ENCODE data around the gene HYLS1.
"Not testable (repeated sequence)": the region's sequence is repeated elsewhere in the genome, so short reads cannot be mapped to it uniquely, and the experiment has no call there.

HYLS1 gene

GRCh38 chr11:125887373-125888324 lies at the start of gene HYLS1:
HYLS1 (plus strand) TSS chr11:125887668; CDS start chr11:125899369, 11,701 bp downstream.
- peak; percentile 93 for DNase-seq

- DNase-seq: no peak
Measured at GRCh38 chr11:125842321-125842948, 45.0 kb upstream of the HYLS1 start.

GRCh38 chr11:125846188-125846587 lies 41.3 kb upstream of the HYLS1 start:
- no peak for DNase-seq

GRCh38 chr11:125857670-125858069 lies 29.8 kb upstream of the HYLS1 start:
- DNase-seq: not testable (repeated sequence)

GRCh38 chr11:125862786-125863185 lies 24.7 kb upstream of the HYLS1 start:
- DNase-seq: not testable (repeated sequence)

- not testable (repeated sequence) for DNase-seq
Measured at GRCh38 chr11:125865354-125865753, 22.1 kb upstream of the HYLS1 start.

GRCh38 chr11:125869521-125869920 lies 17.9 kb upstream of the HYLS1 start:
- no peak for DNase-seq

- peak; percentile 75 for DNase-seq
Measured at GRCh38 chr11:125871391-125872137, 15.9 kb upstream of the HYLS1 start.

- DNase-seq: no peak
Measured at GRCh38 chr11:125872138-125872491, 15.4 kb upstream of the HYLS1 start.

- DNase-seq: peak; percentile 69
Measured at GRCh38 chr11:125873881-125874555, 13.4 kb upstream of the HYLS1 start.

- DNase-seq: peak; percentile 97
Measured at GRCh38 chr11:125874556-125875124, 12.8 kb upstream of the HYLS1 start.

- DNase-seq: peak; percentile 39
Measured at GRCh38 chr11:125881291-125881690, 6.2 kb upstream of the HYLS1 start.

- DNase-seq: no peak
Measured at GRCh38 chr11:125883375-125883774, 4.1 kb upstream of the HYLS1 start.

- DNase-seq: no peak
Measured at GRCh38 chr11:125886997-125887372, 483 bp upstream of the HYLS1 start.

- DNase-seq: no peak
Measured at GRCh38 chr11:125890447-125891100, 3.1 kb downstream of the HYLS1 start.

- DNase-seq: no peak
Measured at GRCh38 chr11:125892071-125892470, 4.6 kb downstream of the HYLS1 start.

GRCh38 chr11:125892994-125893393 lies 5.5 kb downstream of the HYLS1 start:
- DNase-seq: no peak

GRCh38 chr11:125901872-125902271 lies 14.4 kb downstream of the HYLS1 start:
- no peak for DNase-seq

- no peak for DNase-seq
Measured at GRCh38 chr11:125902277-125902926, 14.9 kb downstream of the HYLS1 start.

- peak; percentile 98 for DNase-seq
Measured at GRCh38 chr11:125902927-125903710, 15.7 kb downstream of the HYLS1 start, which contains the start of gene PUS3. PUS3 (minus strand) TSS chr11:125903206; CDS start chr11:125896284, 6,922 bp downstream.
